NCI-H1417 treated with DMSO at 0.1 percent for 48 hours (cell line): ENCODE results near the gene KIF3A.

Experiments used
- DNase-seq: peaks from one replicate; lab custom pipeline; 2025; lab: John Stamatoyannopoulos, UW

Gene KIF3A

DNA sequence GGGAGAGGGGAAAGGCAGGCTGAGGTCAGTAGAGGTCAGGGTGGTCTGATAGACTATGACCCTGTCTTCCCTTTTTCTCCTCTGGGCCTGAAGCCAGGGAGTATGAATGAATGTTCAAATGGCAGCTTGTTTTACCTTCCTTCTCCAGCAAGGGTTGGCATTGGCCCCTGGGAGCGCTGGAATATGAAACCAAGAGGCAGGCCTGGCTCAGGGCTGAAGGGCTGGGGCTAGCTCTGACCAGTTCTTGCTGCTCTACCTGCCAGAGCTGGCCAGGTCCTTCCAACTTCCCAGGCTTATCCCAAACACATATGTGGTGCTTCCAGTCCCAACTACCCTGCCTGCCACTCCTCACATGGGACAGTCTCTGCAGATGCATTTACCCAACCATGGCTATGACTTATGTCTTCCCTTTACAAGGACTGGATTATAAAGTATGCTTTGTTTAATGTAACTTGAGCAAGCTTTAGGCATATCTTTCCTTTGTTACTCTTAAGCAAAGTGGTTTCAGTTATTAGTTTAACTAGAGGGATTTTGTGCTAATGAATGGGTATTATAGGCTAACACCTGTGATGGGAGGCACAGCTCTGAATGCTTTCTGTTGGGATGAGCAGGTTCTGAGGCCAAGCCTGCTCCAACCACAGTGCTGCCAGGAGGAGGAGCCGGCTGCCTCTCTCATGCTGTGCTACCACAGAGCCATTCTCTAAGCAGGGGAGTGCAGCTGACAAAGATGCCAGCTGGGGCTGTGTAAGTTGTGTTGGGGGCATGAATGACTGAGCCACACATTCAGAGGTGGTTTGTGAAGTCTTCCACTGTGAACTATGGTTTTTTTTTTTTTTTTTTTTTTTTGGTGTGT is 16.0 kb upstream of the KIF3A start:
- DNase-seq = no peak

GRCh38 chr5:132752581-132753125 is 15.3 kb upstream of the KIF3A start:
- DNase-seq = no peak

- no peak for DNase-seq
Observed at GRCh38 chr5:132751971-132752580, 14.7 kb upstream of the KIF3A start.

GRCh38 chr5:132751444-132751843 is 14.1 kb upstream of the KIF3A start:
- DNase-seq = no peak

- no peak for DNase-seq
Observed at GRCh38 chr5:132750471-132751230, 13.3 kb upstream of the KIF3A start.

DNA sequence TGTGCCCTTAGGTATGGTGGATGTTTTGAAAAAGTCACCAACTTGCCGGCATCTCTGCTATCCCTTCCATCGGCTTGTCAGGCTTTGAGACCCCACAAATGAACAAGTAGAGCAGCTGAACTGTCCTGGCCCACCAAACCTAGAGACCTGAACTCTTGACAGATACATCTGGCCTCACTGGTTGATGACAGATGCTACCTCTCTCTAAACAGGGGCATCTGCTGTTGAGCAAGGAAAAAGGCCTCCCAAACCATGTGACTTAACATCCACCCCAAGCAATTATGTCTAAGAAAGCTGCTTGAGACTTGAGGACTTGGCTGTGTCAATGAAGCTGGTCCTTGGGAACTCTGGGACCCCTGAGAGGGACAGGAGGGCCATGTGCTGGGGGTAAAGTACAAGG is 12.2 kb upstream of the KIF3A start:
- no peak for DNase-seq

- DNase-seq = no peak
Observed at GRCh38 chr5:132748522-132749000, 11.2 kb upstream of the KIF3A start.

DNA sequence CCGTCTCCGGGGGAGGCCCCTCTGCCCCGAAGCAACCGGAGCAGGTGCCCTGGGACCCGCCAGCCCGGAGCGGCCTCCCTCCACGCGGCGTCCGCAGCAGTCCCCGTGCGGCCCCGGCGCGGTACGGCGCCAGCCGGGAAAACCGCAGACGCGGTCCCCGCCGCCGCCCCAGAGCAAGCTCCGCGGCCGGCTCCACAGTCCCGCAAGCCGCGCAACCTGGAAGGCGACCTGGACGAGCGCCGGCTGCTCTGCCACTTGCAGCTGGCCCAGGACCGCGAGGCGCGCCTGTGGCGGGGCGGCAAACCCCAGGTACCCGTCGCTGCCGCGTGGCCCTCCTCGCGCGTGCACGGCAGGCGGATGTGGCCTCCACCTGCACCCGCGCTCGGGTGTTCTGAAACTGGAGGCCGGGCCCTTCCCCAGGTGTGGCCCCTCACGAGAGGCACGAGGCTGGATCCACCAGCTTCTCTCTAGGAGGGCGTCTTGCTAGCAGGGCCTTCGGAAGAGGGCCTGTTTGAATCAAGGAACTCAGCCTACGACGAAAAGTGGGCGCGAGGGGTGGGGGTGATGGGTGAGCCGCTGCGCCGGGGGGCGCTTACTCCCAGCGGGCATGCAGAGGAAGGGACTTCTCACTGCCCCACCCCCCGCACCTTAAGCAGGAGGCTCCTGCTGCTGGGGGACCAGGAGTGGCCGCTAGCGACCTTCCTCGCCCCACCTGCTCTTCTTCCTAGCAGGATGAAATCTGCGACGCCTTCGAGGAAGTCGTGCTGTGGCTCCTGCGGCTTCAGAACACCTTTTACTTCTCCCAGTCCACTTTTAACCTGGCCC is 10.5 kb upstream of the KIF3A start:
- DNase-seq = no peak

- DNase-seq = no peak
Observed at GRCh38 chr5:132746954-132747615, 9.7 kb upstream of the KIF3A start, which contains the start of gene CCNI2. CCNI2 (plus strand) TSS chr5:132747426; CDS start chr5:132747496, 70 bp downstream.

GRCh38 chr5:132746592-132746953 is 9.2 kb upstream of the KIF3A start:
- DNase-seq = no peak

- DNase-seq = no peak
Observed at GRCh38 chr5:132744659-132745058, 7.3 kb upstream of the KIF3A start.

DNA sequence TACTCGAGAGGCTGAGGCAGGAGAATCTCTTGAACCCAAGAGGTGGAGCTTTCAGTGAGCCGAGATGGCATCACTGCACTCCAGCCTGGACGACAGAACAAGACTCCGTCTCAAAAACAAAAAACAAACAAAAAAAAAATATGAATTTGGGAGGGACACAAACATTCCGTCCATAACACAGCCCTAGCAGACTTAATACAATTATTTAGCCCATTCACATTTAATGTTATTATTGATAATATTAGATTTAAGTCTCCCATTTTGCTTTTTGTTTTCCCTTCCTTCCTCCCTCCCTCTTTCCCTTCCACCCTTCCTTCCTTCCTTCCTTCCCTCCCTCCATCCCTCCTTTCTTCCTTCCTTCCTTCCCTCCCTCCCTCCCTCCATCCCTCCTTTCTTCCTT is 5.3 kb upstream of the KIF3A start:
- no peak for DNase-seq

- no peak for DNase-seq
Observed at GRCh38 chr5:132742158-132742557, 4.8 kb upstream of the KIF3A start.

DNA sequence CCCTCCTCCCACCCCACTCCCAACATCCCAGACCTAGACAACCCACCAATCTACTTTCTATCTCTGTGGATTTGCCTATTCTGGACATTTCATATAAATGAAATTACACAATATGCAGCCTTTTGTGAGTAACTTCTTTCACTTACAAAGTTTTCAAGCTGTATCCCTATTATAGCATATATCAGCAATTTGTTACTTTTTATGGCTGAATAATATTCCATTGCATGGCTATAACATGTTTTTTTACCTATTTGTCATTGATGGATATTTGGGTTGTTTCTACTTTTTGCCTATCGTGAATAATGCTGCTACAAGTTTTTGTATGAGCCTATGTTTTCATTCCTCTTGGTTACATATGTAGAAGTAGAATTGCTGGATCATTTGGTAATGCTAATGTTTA is 1.9 kb upstream of the KIF3A start:
- DNase-seq = no peak

DNA sequence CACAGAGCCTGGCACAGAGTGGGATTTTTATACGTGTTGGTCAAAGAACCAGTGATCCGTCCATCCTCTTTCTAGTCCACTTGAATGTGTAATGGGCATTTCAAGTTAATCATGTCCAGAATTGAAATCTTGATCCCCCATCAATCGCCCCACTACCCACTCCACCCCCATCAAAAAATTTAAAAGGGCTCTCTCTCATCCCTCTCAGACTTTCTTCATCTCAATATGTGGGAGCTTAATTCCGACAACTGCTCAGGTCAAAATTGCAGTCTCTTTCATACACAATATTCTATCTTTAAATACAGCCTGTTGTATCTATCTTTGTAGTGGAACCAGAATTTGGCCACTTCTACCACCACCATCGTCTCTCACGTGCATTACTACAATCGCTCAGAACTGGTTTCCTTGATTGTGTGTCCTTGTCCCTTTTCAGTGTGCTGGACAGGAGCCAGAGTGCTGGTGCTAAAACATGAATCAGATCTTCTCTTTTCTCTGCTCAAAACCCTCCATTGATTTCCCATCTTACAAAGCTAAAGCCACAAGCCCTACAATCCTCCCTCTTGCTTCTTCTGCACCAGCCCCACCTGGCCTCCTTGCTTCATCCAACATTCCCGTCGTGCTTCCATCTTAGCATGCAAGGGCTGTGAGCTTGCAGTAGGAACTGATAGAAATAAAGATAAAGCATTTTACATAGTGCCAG is 786 bp upstream of the KIF3A start:
- DNase-seq = no peak

GRCh38 chr5:132734687-132735086 is 2.7 kb downstream of the KIF3A start:
- no peak for DNase-seq

DNA sequence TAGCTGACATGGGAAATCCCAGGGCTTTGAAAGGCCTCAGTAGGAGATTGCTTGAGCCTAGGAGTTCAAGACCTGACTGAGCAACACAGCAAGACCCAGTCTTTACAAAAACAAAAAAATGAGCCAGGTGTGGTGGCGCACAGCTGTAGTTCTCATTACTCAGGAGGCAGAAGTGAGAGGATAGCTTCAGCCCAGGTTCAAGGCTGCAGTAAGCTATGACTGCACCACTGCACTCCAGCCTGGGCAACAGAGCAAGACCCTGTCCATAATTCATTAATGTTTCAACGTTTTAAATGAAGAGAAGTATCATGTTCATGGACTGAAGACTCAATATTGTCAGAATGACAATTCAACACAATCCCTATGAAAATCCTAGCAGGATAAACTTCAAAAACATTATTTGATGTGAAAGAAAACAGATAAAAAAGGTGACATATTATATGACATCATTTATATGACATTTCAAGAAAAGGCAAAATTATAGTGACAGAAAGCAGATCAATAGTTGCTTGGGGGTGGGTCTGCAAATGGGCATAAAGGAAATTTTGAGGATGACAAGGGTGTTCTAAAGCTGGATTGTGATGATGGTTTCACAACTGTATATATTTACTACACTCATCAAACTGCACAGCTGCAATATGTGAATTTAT is 3.7 kb downstream of the KIF3A start:
- DNase-seq = no peak

DNA sequence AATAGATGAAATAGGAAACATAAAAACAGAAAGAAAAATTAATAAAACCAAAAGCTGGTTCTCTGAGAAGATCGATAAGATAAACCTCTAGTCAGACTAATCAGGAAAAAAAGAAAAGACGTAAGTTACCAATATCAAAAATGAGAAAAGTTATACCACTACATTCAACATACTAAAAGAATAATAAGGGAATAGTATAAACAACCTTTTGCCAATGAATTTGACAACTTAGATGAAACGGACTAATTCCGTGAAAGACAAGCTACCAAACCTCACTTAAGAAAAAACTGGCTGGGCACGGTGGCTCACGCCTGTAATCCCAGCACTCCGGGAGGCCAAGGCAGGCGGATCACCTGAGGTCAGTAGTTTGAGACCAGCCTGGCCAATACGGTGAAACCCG is 7.5 kb downstream of the KIF3A start:
- DNase-seq = no peak

GRCh38 chr5:132725745-132726144 is 11.6 kb downstream of the KIF3A start:
- DNase-seq = no peak
